Measurements from ENCODE around the gene KAT5. TPM values are rescaled to one million over a fixed set of nuclear protein-coding genes. Genes with fewer than 3 reads are reported as not detected.
A peak's percentile ranks its signal among the peaks of the same experiment; 100 is the strongest.

Gene KAT5
- total and polyA plus RNA-seq, 2 of the 13 experiments (the other 11 are each of a cell fraction or from before 2014, with no cell fraction given): 35.2 to 48.3 TPM

- peak; percentile 71 for TF ChIP-seq ZNF883 (CRISPR knock-in tag; IDR thresholded peaks at IDR 0.05; ENCODE audit: not compliant biosample characterization)
- peak; percentile 86; the same call in 1 of the 2 replicates for TF ChIP-seq ZNF274 (CRISPR knock-in tag; IDR thresholded peaks at IDR 0.05)
- TF ChIP-seq ZNF598 (CRISPR knock-in tag; IDR thresholded peaks at IDR 0.05; ENCODE audit: borderline replicate concordance): peak; percentile 73; the same call in 1 of the 2 replicates
- TF ChIP-seq ZNF784 (CRISPR knock-in tag; IDR thresholded peaks at IDR 0.05; ENCODE audit: borderline replicate concordance): peak; percentile 87; the same call in 1 of the 2 replicates
- TF ChIP-seq ZBTB4 (CRISPR knock-in tag; IDR thresholded peaks at IDR 0.05; ENCODE audit: borderline replicate concordance): no peak
- TF ChIP-seq ZNF224 (CRISPR knock-in tag; IDR thresholded peaks at IDR 0.05): no peak; the same call in 1 of the 2 replicates
- no peak for TF ChIP-seq ZNF644 (CRISPR knock-in tag; IDR thresholded peaks at IDR 0.05; ENCODE audit: low read depth)
- TF ChIP-seq THAP8 (CRISPR knock-in tag; IDR thresholded peaks at IDR 0.05; ENCODE audit: borderline replicate concordance): peak; percentile 53; the same call in 1 of the 2 replicates
- no peak; the same call in 1 of the 2 replicates for TF ChIP-seq SSRP1 (CRISPR knock-in tag; IDR thresholded peaks at IDR 0.05)
- TF ChIP-seq HMG20A (CRISPR knock-in tag; IDR thresholded peaks at IDR 0.05; ENCODE audit: borderline replicate concordance): no peak
- TF ChIP-seq ZNF343 (CRISPR knock-in tag; IDR thresholded peaks at IDR 0.05): no peak
- no peak for TF ChIP-seq KLF13 (CRISPR knock-in tag; IDR thresholded peaks at IDR 0.05)
- TF ChIP-seq FLYWCH1 (CRISPR knock-in tag; IDR thresholded peaks at IDR 0.05): no peak
- peak; percentile 30; the same call in 1 of the 2 replicates for TF ChIP-seq DRAP1 (CRISPR knock-in tag; IDR thresholded peaks at IDR 0.05)
- TF ChIP-seq JDP2 (CRISPR knock-in tag; IDR thresholded peaks at IDR 0.05; ENCODE audit: borderline replicate concordance): no peak
- 0 out of 2 replicates have a peak, but pooled peaks have one; percentile 67 for TF ChIP-seq ZBTB44 (CRISPR knock-in tag; IDR thresholded peaks at IDR 0.05)
- no peak for TF ChIP-seq SP1 (IDR thresholded peaks at IDR 0.05)
- 0 out of 2 replicates have a peak, but pooled peaks have one; percentile 39 for TF ChIP-seq SP1 (CRISPR knock-in tag; IDR thresholded peaks at IDR 0.05)
- peak; percentile 43; the same call in 1 of the 2 replicates for TF ChIP-seq ZBTB21 (CRISPR knock-in tag; IDR thresholded peaks at IDR 0.05)
- no peak for TF ChIP-seq ISX (CRISPR knock-in tag; conservative IDR thresholded peaks at IDR 0.05)
- TF ChIP-seq ZSCAN21 (CRISPR knock-in tag; IDR thresholded peaks at IDR 0.05; ENCODE audit: borderline replicate concordance): peak; percentile 91; the same call in 1 of the 2 replicates
Observed at GRCh38 chr11:65720211-65720934, 8.3 kb downstream of the KAT5 start, which contains the start of gene RNASEH2C (continued).
